NCI-H526 treated with DMSO at 0.1 percent for 48 hours (cell line): ENCODE results near the gene DLEC1.
A peak's percentile ranks its signal among the peaks of the same experiment; 100 is the strongest.

Experiments used
- DNase-seq: peaks from one replicate; lab custom pipeline; 2025; lab: John Stamatoyannopoulos, UW

DLEC1 gene

GRCh38 chr3:38039101-38039898 is at the start of gene DLEC1:
Gene DLEC1 (plus strand): TSS chr3:38039208. CDS start chr3:38039226, 18 bp downstream.
- DNase-seq = no peak

- DNase-seq = no peak
Observed at GRCh38 chr3:37989821-37990480, 49.1 kb upstream of the DLEC1 start.

- no peak for DNase-seq
Observed at GRCh38 chr3:37990527-37990926, 48.5 kb upstream of the DLEC1 start, which contains the start of gene VILL. Gene VILL (plus strand): TSS chr3:37990786. CDS start chr3:37993673, 2,887 bp downstream.

GRCh38 chr3:37991109-37991508 is 47.9 kb upstream of the DLEC1 start:
- no peak for DNase-seq

- no peak for DNase-seq
Observed at GRCh38 chr3:37991823-37992222, 47.2 kb upstream of the DLEC1 start.

- DNase-seq = no peak
Observed at GRCh38 chr3:37992271-37993066, 46.5 kb upstream of the DLEC1 start.

GRCh38 chr3:37993067-37993455 is 45.9 kb upstream of the DLEC1 start:
- no peak for DNase-seq

GRCh38 chr3:37993460-37993819 is 45.6 kb upstream of the DLEC1 start:
- no peak for DNase-seq

GRCh38 chr3:37993820-37994638 is 45.0 kb upstream of the DLEC1 start:
- DNase-seq = no peak

GRCh38 chr3:37994639-37994972 is 44.4 kb upstream of the DLEC1 start:
- no peak for DNase-seq

GRCh38 chr3:37995652-37996641 is 43.1 kb upstream of the DLEC1 start:
- no peak for DNase-seq

GRCh38 chr3:37996785-37997301 is 42.2 kb upstream of the DLEC1 start:
- DNase-seq = peak; percentile 66

- DNase-seq = no peak
Observed at GRCh38 chr3:37997342-37997741, 41.7 kb upstream of the DLEC1 start.

GRCh38 chr3:37997791-37998370 is 41.1 kb upstream of the DLEC1 start:
- no peak for DNase-seq

- DNase-seq = no peak
Observed at GRCh38 chr3:37999836-38000235, 39.2 kb upstream of the DLEC1 start.

GRCh38 chr3:38000242-38000916 is 38.6 kb upstream of the DLEC1 start:
- no peak for DNase-seq

GRCh38 chr3:38000965-38001455 is 38.0 kb upstream of the DLEC1 start:
- no peak for DNase-seq

GRCh38 chr3:38001456-38002081 is 37.4 kb upstream of the DLEC1 start:
- no peak for DNase-seq
